ENCODE measurements around the gene CTRB1. TPM values are rescaled to one million over a fixed set of nuclear protein-coding genes. Genes with fewer than 3 reads are reported as not detected.

CTRB1 gene
- total RNA-seq, 1 donor: not detected

DNA sequence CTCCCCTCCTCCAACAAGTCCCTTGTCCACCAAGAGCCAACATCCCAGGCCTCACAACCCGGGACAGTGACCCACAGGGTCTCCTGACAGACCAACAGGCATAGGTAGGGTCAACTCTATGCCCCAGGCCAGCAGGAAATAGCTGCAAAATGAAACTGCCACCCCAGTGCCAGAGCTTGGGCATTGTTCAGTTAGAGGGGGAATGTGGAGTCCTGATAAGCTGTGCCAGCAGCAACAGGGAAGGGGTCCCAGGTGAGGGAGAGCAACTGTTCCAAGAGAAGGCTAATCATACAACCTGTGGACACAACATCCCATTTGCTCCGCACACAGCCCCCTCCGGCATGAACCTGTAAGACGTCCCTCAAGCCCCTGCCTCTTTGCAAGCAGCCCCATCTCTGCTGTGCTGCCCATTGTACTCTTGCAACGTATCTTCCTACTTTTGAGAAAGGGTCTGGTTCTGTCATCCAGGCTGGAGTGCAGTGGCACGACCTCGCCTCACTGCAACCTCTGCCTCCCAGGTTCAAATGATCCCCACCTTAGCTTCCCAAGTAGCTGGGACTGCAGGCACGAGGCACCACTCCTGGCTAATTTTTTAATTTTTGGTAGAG, 29.0 kb upstream of the CTRB1 start:
- H3K36me3 ChIP-seq (ENCODE audit: insufficient read depth, low read length): no peaks in the 10 kb centered on the region
- no peaks in the 10 kb centered on the region for H3K9me3 ChIP-seq (ENCODE audit: low read depth, low read length)
- H2AFZ ChIP-seq (ENCODE audit: low read length): no peak overlapping the region
- H3K27me3 ChIP-seq (ENCODE audit: insufficient read depth, low read length): peaks cover 11% of the 10 kb centered on the region
- peak; percentile 23 for DNase-seq (ENCODE audit: insufficient read length, low spot score, missing footprints)
- TF ChIP-seq, protein P1, sequence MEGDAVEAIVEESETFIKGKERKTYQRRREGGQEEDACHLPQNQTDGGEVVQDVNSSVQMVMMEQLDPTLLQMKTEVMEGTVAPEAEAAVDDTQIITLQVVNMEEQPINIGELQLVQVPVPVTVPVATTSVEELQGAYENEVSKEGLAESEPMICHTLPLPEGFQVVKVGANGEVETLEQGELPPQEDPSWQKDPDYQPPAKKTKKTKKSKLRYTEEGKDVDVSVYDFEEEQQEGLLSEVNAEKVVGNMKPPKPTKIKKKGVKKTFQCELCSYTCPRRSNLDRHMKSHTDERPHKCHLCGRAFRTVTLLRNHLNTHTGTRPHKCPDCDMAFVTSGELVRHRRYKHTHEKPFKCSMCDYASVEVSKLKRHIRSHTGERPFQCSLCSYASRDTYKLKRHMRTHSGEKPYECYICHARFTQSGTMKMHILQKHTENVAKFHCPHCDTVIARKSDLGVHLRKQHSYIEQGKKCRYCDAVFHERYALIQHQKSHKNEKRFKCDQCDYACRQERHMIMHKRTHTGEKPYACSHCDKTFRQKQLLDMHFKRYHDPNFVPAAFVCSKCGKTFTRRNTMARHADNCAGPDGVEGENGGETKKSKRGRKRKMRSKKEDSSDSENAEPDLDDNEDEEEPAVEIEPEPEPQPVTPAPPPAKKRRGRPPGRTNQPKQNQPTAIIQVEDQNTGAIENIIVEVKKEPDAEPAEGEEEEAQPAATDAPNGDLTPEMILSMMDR (IDR thresholded peaks at IDR 0.05; ENCODE audit: extremely low read depth, low read depth, low read length): no peak
- H3K4me2 ChIP-seq (ENCODE audit: insufficient read depth, low read length): no peak overlapping the region
- H3K79me2 ChIP-seq (ENCODE audit: insufficient read depth, low read length): no peaks in the 10 kb centered on the region
- no peaks in the 10 kb centered on the region for H4K20me1 ChIP-seq (ENCODE audit: insufficient read depth, low read length)
- no peak overlapping the region for H3K27ac ChIP-seq (ENCODE audit: low read depth, low read length)
- no peak overlapping the region for H3K4me3 ChIP-seq (ENCODE audit: insufficient read depth, low read length)
- no peaks in the 10 kb centered on the region for H3K4me1 ChIP-seq (ENCODE audit: insufficient read depth, low read length)

DNA sequence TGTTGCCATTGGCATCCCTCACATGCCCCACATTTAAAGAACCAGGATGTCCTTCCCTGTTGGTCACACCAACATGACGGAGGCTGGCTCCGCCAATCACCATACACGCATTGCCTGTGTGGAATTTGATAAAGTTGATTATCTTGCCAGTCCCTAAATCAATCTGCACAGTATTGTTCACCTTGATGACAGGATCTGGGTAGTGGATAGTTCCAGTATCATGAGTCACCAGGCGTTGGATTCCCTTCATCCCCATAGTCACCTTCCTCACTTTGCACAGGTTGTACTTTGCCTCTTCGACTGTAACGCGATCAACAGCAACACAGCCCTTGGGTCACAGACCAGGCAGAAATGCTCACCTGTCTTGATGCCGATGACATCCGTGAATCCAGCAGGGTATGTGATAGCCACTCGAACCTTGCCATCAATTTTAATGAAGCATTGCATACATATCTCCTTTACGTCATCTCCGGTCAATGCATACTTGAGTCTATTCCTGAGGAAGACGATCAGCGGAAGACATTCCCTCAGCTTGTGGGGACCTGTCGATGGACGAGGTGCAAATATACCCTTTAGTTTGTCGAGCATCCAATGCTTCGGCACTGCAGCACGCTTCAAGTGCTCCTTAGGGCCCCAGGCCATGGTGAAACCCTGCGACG, 26.1 kb upstream of the CTRB1 start:
- Histone ChIP-seq H3K27ac (ENCODE audit: low read depth, low read length) (no peak overlapping the region), H3K36me3 (ENCODE audit: insufficient read depth, low read length) (no peaks in the 10 kb centered on the region), H3K4me3 (ENCODE audit: insufficient read depth, low read length) (no peak overlapping the region), H3K79me2 (ENCODE audit: insufficient read depth, low read length) (no peaks in the 10 kb centered on the region), H3K4me2 (ENCODE audit: insufficient read depth, low read length) (no peak overlapping the region), H3K27me3 (ENCODE audit: insufficient read depth, low read length) (peaks cover 23% of the 10 kb centered on the region), H2AFZ (ENCODE audit: low read length) (no peak overlapping the region), H3K9me3 (ENCODE audit: low read depth, low read length) (no peaks in the 10 kb centered on the region), H3K4me1 (ENCODE audit: insufficient read depth, low read length) (peaks cover 1% of the 10 kb centered on the region), H4K20me1 (ENCODE audit: insufficient read depth, low read length) (no peaks in the 10 kb centered on the region)
- TF ChIP-seq, protein P1 (IDR thresholded peaks at IDR 0.05; ENCODE audit: extremely low read depth, low read depth, low read length): no peak
- DNase-seq (ENCODE audit: insufficient read length, low spot score, missing footprints): peak; percentile 30

DNA sequence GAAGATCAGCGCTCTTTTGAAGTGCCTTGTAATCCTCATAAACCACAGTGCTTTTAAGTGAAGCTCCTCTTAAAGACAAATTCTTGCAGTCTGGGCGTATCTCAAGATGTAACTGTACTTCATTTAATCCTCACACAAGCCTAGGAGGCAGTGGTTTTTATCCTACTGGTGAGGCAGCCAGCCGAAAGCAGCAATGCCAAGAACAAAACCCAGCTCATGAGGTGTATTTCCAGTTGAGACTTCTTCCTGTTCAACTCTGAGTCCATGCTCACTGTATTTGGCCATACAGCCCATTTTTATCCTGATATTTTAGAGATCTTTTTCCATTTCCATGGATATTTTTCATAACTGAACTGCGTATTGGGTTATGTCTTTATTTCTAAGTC, 25.5 kb upstream of the CTRB1 start:
- TF ChIP-seq, protein P1 (IDR thresholded peaks at IDR 0.05; ENCODE audit: extremely low read depth, low read depth, low read length): no peak
- H3K79me2 ChIP-seq (ENCODE audit: insufficient read depth, low read length): no peaks in the 10 kb centered on the region
- H3K4me3 ChIP-seq (ENCODE audit: insufficient read depth, low read length): no peak overlapping the region
- H3K27ac ChIP-seq (ENCODE audit: low read depth, low read length): no peak overlapping the region
- peaks cover 7% of the 10 kb centered on the region for H3K4me1 ChIP-seq (ENCODE audit: insufficient read depth, low read length)
- H3K9me3 ChIP-seq (ENCODE audit: low read depth, low read length): no peaks in the 10 kb centered on the region
- no peaks in the 10 kb centered on the region for H3K36me3 ChIP-seq (ENCODE audit: insufficient read depth, low read length)
- no peaks in the 10 kb centered on the region for H4K20me1 ChIP-seq (ENCODE audit: insufficient read depth, low read length)
- no peak overlapping the region for H2AFZ ChIP-seq (ENCODE audit: low read length)
- H3K27me3 ChIP-seq (ENCODE audit: insufficient read depth, low read length): peaks cover 28% of the 10 kb centered on the region
- no peak overlapping the region for H3K4me2 ChIP-seq (ENCODE audit: insufficient read depth, low read length)
- DNase-seq (ENCODE audit: insufficient read length, low spot score, missing footprints): peak; percentile 76

DNA sequence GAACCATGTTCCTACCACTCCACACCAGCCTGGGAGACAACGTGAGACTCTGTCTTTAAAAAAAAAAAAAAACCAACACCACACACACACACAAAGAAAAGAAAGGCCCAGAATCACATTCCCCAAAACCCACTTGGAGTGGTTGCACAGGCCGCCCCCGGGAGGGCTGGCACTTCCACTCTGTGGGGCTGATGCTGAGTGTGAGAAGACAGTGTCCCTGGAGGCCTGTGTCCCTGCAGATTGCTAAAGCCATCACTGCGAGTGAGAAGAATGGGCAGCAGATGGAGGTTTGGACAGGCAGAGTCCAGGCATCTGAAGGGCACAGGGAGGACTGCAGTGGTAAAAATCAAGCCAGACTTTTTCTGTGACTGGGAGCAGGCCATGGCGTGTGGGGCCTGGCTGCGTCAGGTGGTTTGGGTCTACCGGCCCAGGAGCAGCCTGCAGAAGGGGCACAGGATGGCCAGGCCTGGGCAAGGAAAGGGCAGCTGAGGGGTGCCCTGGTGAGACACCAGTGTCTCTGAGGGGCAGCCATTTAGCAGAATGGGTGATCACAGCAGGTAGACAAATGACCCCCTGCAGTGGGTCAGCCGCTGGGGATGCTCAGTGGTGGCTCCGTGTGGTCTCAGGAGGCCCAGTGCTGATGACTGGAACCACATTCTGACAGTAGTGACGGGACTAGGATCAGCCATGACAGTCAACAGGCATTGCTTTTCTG, 24.9 kb upstream of the CTRB1 start:
- Histone ChIP-seq H2AFZ (ENCODE audit: low read length) (no peak overlapping the region), H3K27me3 (ENCODE audit: insufficient read depth, low read length) (peaks cover 31% of the 10 kb centered on the region), H3K36me3 (ENCODE audit: insufficient read depth, low read length) (no peaks in the 10 kb centered on the region), H4K20me1 (ENCODE audit: insufficient read depth, low read length) (no peaks in the 10 kb centered on the region), H3K9me3 (ENCODE audit: low read depth, low read length) (no peaks in the 10 kb centered on the region), H3K79me2 (ENCODE audit: insufficient read depth, low read length) (no peaks in the 10 kb centered on the region), H3K4me3 (ENCODE audit: insufficient read depth, low read length) (no peak overlapping the region), H3K27ac (ENCODE audit: low read depth, low read length) (no peak overlapping the region), H3K4me2 (ENCODE audit: insufficient read depth, low read length) (no peak overlapping the region), H3K4me1 (ENCODE audit: insufficient read depth, low read length) (peaks cover 9% of the 10 kb centered on the region)
- TF ChIP-seq, protein P1 (IDR thresholded peaks at IDR 0.05; ENCODE audit: extremely low read depth, low read depth, low read length): no peak
- DNase-seq (ENCODE audit: insufficient read length, low spot score, missing footprints): peak; percentile 47

All from osteoblast (primary cell).